Activated T-cell treated with anti-CD3 and anti-CD28 coated beads, Interleukin-2, amount 50 U/mL, for 4 hours (primary cell): ENCODE results near the gene PNPLA2. TPM values are rescaled to one million over a fixed set of nuclear protein-coding genes. Genes with fewer than 3 reads are reported as not detected.

Experiments
- ATAC-seq, 2 donors: fragments of 200-7000 bp; cut with Tn5 transposase; one replicate each; pipeline ENCODE4 v1.10.0; 2021
- DNase-seq: peaks from one replicate; pipeline ENCODE4 v3.0.0-alpha.2; 2020
- H3K27me3 Mint-ChIP-seq: one replicate; pipeline ENCODE4 v1.8.0; 2021; ENCODE audit warnings: low read depth, mixed read lengths
- H3K36me3 Mint-ChIP-seq: one replicate; pipeline ENCODE4 v1.8.0; 2022; ENCODE audit warnings: mixed read lengths; ENCODE audit not compliant: insufficient read depth
- H3K4me1 Mint-ChIP-seq: one replicate; pipeline ENCODE4 v1.8.0; 2021; ENCODE audit warnings: low read depth, mixed read lengths
- H3K4me3 Mint-ChIP-seq: one replicate; pipeline ENCODE4 v1.8.0; 2021; ENCODE audit warnings: mild to moderate bottlenecking, moderate library complexity, mixed read lengths
- H3K9me3 Mint-ChIP-seq: one replicate; pipeline ENCODE4 v1.8.0; 2021; ENCODE audit warnings: mixed read lengths
- total RNA-seq, 3 donors: library from RNA; stranded (reverse); gene quantifications; one replicate each; pipeline ENCODE4 v1.2.1, GENCODE V29; 2021

PNPLA2 gene
- total RNA-seq, 3 donors from 2014 or later: 55.5 to 62.4 (median 60.2) TPM

- DNase-seq (no peak), ATAC-seq (no peak)
- H3K4me1 Mint-ChIP-seq: peaks cover 18% of the 10 kb centered on the region
- H3K27me3 Mint-ChIP-seq: no peaks in the 10 kb centered on the region
- H3K9me3 Mint-ChIP-seq: no peaks in the 10 kb centered on the region
- no peak overlapping the region for H3K4me3 Mint-ChIP-seq
- no peaks in the 10 kb centered on the region for H3K36me3 Mint-ChIP-seq
Measured at GRCh38 chr11:799641-800316, 18.9 kb upstream of the PNPLA2 start.

DNA sequence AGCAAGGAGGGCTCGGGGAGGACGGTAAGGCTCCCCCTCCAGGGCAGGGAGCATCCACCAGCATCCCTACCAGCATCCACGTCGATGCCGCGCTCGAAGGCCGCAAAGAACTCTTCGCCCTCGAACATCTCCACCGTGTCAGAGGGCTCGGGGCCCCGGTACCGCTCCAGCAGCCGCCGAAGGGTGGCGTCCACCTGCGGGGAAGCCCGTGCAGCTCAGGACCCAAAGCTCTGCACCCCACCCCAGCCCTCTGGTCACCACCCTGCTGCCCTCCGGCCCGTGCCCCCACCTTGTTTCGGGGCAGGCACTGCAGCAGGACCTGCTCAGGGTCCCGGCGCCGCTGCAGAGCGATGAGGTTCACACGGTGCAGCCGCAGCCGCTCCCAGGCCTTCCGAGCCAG lies 18.2 kb upstream of the PNPLA2 start:
- Mint-ChIP-seq H3K9me3 (no peaks in the 10 kb centered on the region), H3K36me3 (no peaks in the 10 kb centered on the region), H3K4me1 (peaks cover 18% of the 10 kb centered on the region), H3K27me3 (no peaks in the 10 kb centered on the region), H3K4me3 (no peak overlapping the region)
- no peak for DNase-seq
- ATAC-seq: no peak

- no peaks in the 10 kb centered on the region for H3K27me3 Mint-ChIP-seq
- no peaks in the 10 kb centered on the region for H3K9me3 Mint-ChIP-seq
- H3K4me3 Mint-ChIP-seq: no peak overlapping the region
- H3K36me3 Mint-ChIP-seq: no peaks in the 10 kb centered on the region
- no peak for ATAC-seq
- H3K4me1 Mint-ChIP-seq: peaks cover 16% of the 10 kb centered on the region
- DNase-seq: no peak
Measured at GRCh38 chr11:801097-801780, 17.5 kb upstream of the PNPLA2 start.

GRCh38 chr11:802018-802617 lies 16.6 kb upstream of the PNPLA2 start:
- H3K9me3 Mint-ChIP-seq: no peaks in the 10 kb centered on the region
- peaks cover 10% of the 10 kb centered on the region for H3K4me1 Mint-ChIP-seq
- no peaks in the 10 kb centered on the region for H3K27me3 Mint-ChIP-seq
- ATAC-seq (no peak), DNase-seq (no peak)
- no peaks in the 10 kb centered on the region for H3K36me3 Mint-ChIP-seq
- no peak overlapping the region for H3K4me3 Mint-ChIP-seq

DNA sequence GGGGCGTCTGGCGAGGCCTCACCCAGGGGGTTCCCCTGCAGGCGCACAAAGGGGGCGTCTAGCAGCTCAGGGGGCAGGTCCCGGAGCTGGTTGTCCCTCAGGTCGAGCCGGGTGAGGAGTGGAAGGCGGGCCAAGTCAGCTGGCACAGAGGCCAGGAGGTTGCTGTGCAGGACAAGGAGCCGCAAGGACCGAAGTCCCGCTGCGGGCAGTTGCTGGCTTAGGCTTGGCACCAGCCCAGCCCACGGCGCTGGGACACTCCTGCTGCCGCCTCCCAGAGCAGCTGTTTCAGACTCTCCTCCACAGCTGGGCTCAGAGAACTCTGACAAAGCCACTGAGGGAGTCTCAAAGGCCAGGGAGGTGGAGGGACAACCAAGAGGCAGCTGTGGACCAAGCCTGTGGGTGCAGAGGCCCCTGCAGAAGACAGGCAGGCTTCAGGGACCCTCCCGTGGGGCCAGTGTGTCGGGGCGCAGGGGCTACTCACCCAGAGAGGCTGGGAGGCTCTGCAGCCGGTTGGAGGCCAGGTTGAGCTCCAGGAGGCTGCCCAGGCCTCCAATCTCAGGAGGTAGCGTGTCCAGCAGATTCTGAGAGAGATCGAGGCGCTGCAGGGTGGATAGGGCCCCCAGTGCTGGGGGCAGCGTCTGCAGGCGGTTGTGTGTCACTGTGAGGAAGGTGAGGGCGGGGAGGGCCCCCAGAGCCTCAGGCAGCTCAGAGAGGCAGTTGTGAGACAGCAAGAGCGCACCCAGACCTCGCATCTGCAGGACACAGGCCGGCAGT lies 15.8 kb upstream of the PNPLA2 start:
- DNase-seq (no peak), ATAC-seq (no peak)
- Mint-ChIP-seq H3K4me1 (peaks cover 10% of the 10 kb centered on the region), H3K36me3 (no peaks in the 10 kb centered on the region), H3K9me3 (no peaks in the 10 kb centered on the region), H3K4me3 (no peak overlapping the region), H3K27me3 (no peaks in the 10 kb centered on the region)

DNA sequence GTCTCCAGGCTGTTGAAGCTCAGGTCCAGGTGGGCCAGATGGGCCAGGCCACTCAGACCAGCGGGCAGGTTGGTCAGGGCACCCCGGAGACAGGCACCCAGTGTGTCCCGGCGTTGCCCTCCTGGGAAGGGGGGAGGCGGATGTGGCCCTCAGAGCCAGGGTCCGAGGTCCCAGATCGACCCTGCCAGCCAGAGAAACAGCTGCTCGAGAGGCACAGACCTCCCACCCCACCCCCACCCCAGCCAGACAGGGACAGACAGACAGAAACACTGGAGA lies 15.3 kb upstream of the PNPLA2 start:
- Mint-ChIP-seq H3K36me3 (no peaks in the 10 kb centered on the region), H3K9me3 (no peaks in the 10 kb centered on the region), H3K4me1 (peaks cover 15% of the 10 kb centered on the region), H3K27me3 (no peaks in the 10 kb centered on the region), H3K4me3 (no peak overlapping the region)
- DNase-seq: no peak
- no peak for ATAC-seq

DNA sequence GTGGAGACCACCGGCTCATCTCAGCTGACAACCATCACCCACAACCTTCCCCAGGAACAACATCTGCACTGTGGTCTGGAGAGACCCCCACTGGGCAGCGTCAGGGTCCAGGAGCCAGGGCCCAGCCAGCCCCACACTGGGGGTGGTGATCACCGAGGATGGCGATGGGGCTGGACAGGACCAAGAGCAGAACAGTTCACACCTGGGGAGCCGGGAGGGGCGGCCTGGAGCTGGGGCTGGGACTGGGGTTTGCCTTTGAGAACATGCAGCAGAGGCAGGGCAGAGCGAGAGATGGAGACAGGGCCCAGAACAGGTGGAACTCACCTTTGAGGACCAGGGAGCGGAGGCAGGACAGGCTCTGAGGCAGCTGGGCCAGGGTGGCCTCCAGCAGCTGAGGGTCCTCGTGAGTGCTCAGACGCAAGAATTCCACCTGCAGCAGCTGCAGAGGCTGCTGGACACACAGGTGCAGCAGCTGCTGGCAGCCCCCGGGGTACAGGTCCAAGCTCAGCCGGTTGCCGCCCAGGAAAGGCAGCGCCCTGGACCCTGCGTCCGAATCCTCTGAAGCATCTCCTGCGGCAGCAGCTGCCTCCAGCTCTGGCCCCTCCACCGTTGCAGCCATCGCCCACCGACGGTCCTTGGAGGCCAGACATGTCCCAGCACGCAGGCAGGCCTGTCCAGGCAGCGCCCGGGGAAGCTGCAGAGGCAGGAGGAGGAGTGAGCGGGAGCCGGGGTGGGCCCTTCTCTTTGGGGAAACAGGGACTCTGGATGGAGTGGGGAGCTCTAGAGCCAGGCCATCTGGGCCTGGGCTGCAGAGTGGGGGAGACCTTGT lies 14.7 kb upstream of the PNPLA2 start:
- H3K9me3 Mint-ChIP-seq: no peaks in the 10 kb centered on the region
- peaks cover 18% of the 10 kb centered on the region for H3K4me1 Mint-ChIP-seq
- ATAC-seq (no peak), DNase-seq (no peak)
- H3K36me3 Mint-ChIP-seq: no peaks in the 10 kb centered on the region
- H3K27me3 Mint-ChIP-seq: no peaks in the 10 kb centered on the region
- peak overlapping the region; percentile 72 for H3K4me3 Mint-ChIP-seq

- H3K27me3 Mint-ChIP-seq: no peaks in the 10 kb centered on the region
- ATAC-seq (no peak), DNase-seq (no peak)
- peak overlapping the region; percentile 72 for H3K4me3 Mint-ChIP-seq
- H3K4me1 Mint-ChIP-seq: peaks cover 18% of the 10 kb centered on the region
- H3K9me3 Mint-ChIP-seq: no peaks in the 10 kb centered on the region
- H3K36me3 Mint-ChIP-seq: no peaks in the 10 kb centered on the region
Measured at GRCh38 chr11:804599-804964, 14.1 kb upstream of the PNPLA2 start.

GRCh38 chr11:808427-809286 lies 10.1 kb upstream of the PNPLA2 start:
- DNase-seq (no peak), ATAC-seq (peak; percentile 0 to 2)
- Mint-ChIP-seq H3K4me1 (peaks cover 33% of the 10 kb centered on the region), H3K27me3 (no peaks in the 10 kb centered on the region), H3K9me3 (no peaks in the 10 kb centered on the region), H3K4me3 (peak overlapping the region; percentile 92), H3K36me3 (peaks cover 26% of the 10 kb centered on the region)

- Mint-ChIP-seq H3K9me3 (no peaks in the 10 kb centered on the region), H3K36me3 (peaks cover 29% of the 10 kb centered on the region), H3K27me3 (no peaks in the 10 kb centered on the region), H3K4me3 (peak within 1 kb of the TSS; percentile 92), H3K4me1 (peaks cover 30% of the 10 kb centered on the region)
- DNase-seq: peak; percentile 98
- peak; percentile 84 to 86 for ATAC-seq
Measured at GRCh38 chr11:809287-810039, 9.3 kb upstream of the PNPLA2 start, which contains the start of gene RPLP2. TSS of gene RPLP2 (plus strand) at chr11:809967. CDS start at chr11:810235, 268 bp downstream.

- H3K4me1 Mint-ChIP-seq: peaks cover 27% of the 10 kb centered on the region
- H3K9me3 Mint-ChIP-seq: no peaks in the 10 kb centered on the region
- peaks cover 29% of the 10 kb centered on the region for H3K36me3 Mint-ChIP-seq
- DNase-seq (no peak), ATAC-seq (peak; percentile 1)
- H3K4me3 Mint-ChIP-seq: peak overlapping the region; percentile 92
- H3K27me3 Mint-ChIP-seq: no peaks in the 10 kb centered on the region
Measured at GRCh38 chr11:810040-810567, 8.6 kb upstream of the PNPLA2 start.

DNA sequence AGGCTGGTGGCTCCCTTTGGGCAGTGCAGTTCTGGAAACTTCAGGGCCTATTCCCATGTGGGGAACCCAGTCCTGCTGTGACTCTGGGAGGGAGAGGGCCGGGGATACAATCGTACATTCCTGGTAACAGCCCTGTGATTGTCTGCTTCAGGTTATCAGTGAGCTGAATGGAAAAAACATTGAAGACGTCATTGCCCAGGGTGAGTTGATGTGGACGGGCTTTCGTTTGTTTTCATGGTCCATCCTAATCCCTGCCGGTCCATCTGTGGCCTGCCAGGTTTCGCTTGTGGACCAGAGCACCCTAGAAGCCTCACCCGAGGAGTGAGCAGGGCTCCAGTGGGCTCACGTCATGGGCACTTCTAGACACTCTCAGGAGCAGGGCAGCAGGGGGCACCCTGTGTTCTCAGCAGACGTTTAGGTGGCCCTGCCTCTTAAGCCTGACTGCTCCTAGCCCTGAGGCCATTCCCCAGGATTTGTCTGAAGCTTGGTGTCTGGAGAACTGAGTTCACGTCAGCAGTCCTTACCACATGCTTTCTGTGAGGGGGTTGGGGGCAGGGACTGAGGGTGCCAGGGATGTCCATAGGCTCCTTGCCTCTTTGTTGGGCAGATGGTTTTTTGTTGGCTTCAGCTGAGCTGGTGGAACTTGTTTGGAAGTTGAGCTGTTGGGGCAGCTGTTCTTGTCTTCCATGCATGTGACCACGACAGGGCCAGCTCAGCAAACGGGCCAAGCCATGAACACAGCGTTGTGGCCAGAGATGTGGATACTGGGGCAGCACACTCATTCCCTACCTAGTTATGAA lies 7.1 kb upstream of the PNPLA2 start:
- peaks cover 27% of the 10 kb centered on the region for H3K4me1 Mint-ChIP-seq
- no peaks in the 10 kb centered on the region for H3K9me3 Mint-ChIP-seq
- DNase-seq (no peak), ATAC-seq (no peak)
- no peaks in the 10 kb centered on the region for H3K27me3 Mint-ChIP-seq
- peak overlapping the region; percentile 92 for H3K4me3 Mint-ChIP-seq
- H3K36me3 Mint-ChIP-seq: peaks cover 29% of the 10 kb centered on the region
